ENCODE data around the gene JSRP1.

DNA sequence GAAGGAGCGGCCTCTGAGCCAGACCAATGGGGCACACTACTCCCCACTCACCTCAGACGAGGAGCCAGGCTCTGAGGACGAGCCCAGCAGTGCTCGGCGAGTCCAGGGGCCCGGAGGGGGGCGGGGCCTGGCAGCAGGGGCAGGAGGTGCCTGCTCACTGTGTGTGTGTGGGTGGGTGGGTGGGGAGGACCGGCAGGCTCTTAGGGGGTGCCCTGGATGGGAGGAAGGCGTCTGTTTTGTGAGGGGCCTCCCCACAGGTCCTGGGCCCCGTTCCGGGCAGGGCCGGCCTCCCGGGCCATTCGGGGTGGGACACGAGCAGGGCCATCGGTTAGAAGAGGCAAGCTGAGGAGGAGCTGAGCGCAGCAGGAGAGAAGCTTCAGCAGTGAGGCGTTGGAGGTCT lies 32.8 kb downstream of the JSRP1 start:
- TF ChIP-seq, protein P1, sequence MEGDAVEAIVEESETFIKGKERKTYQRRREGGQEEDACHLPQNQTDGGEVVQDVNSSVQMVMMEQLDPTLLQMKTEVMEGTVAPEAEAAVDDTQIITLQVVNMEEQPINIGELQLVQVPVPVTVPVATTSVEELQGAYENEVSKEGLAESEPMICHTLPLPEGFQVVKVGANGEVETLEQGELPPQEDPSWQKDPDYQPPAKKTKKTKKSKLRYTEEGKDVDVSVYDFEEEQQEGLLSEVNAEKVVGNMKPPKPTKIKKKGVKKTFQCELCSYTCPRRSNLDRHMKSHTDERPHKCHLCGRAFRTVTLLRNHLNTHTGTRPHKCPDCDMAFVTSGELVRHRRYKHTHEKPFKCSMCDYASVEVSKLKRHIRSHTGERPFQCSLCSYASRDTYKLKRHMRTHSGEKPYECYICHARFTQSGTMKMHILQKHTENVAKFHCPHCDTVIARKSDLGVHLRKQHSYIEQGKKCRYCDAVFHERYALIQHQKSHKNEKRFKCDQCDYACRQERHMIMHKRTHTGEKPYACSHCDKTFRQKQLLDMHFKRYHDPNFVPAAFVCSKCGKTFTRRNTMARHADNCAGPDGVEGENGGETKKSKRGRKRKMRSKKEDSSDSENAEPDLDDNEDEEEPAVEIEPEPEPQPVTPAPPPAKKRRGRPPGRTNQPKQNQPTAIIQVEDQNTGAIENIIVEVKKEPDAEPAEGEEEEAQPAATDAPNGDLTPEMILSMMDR (IDR thresholded peaks at IDR 0.05; ENCODE audit: insufficient read depth, low read length): no peak
- TF ChIP-seq, protein P2, sequence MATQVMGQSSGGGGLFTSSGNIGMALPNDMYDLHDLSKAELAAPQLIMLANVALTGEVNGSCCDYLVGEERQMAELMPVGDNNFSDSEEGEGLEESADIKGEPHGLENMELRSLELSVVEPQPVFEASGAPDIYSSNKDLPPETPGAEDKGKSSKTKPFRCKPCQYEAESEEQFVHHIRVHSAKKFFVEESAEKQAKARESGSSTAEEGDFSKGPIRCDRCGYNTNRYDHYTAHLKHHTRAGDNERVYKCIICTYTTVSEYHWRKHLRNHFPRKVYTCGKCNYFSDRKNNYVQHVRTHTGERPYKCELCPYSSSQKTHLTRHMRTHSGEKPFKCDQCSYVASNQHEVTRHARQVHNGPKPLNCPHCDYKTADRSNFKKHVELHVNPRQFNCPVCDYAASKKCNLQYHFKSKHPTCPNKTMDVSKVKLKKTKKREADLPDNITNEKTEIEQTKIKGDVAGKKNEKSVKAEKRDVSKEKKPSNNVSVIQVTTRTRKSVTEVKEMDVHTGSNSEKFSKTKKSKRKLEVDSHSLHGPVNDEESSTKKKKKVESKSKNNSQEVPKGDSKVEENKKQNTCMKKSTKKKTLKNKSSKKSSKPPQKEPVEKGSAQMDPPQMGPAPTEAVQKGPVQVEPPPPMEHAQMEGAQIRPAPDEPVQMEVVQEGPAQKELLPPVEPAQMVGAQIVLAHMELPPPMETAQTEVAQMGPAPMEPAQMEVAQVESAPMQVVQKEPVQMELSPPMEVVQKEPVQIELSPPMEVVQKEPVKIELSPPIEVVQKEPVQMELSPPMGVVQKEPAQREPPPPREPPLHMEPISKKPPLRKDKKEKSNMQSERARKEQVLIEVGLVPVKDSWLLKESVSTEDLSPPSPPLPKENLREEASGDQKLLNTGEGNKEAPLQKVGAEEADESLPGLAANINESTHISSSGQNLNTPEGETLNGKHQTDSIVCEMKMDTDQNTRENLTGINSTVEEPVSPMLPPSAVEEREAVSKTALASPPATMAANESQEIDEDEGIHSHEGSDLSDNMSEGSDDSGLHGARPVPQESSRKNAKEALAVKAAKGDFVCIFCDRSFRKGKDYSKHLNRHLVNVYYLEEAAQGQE (IDR thresholded peaks at IDR 0.05; ENCODE audit: insufficient replicate concordance, low read depth): no peak
